Mesenchymal stem cell (in vitro differentiated cells and primary cell): ENCODE measurements around the gene LMTK2.

ENCODE experiments used
- DNase-seq: peaks from one replicate; pipeline ENCODE4 v3.0.0-alpha.2; 2013
- H2AFZ ChIP-seq: one replicate; pipeline ENCODE4 v1.6.1; 2013; ENCODE audit warnings: low read depth, mild to moderate bottlenecking, control low read depth, inconsistent platforms, low read length, moderate library complexity
- H2AK5ac ChIP-seq: 2 replicates; pipeline ENCODE4 v1.6.1; 2013; ENCODE audit warnings: low read length, moderate library complexity, mild to moderate bottlenecking, inconsistent platforms; ENCODE audit not compliant: severe bottlenecking
- H2BK120ac ChIP-seq: one replicate; pipeline ENCODE4 v1.6.1; 2013; ENCODE audit warnings: low read depth, mild to moderate bottlenecking, inconsistent platforms, low read length, moderate library complexity
- H2BK12ac ChIP-seq, 2 experiments: one replicate each; pipeline ENCODE4 v1.6.1; 2013; ENCODE audit warnings: inconsistent platforms in 2 of 2, low read length in 2 of 2, mild to moderate bottlenecking in 2 of 2, moderate library complexity in 2 of 2, control low read depth in 1 of 2
- H2BK15ac ChIP-seq: one replicate; pipeline ENCODE4 v1.6.1; 2013; ENCODE audit warnings: mild to moderate bottlenecking, low read depth, inconsistent platforms; ENCODE audit not compliant: poor library complexity, severe bottlenecking
- H2BK5ac ChIP-seq: 2 replicates; pipeline ENCODE4 v1.6.1; 2013; ENCODE audit warnings: low read depth, mild to moderate bottlenecking, low read length, control low read depth, inconsistent platforms; ENCODE audit not compliant: poor library complexity, severe bottlenecking
- H3K14ac ChIP-seq, 2 experiments: one replicate each; pipeline ENCODE4 v1.6.1; 2013; ENCODE audit warnings: inconsistent platforms in 2 of 2, low read length in 2 of 2, control low read depth in 1 of 2, mild to moderate bottlenecking in 1 of 2, moderate library complexity in 1 of 2
- H3K18ac ChIP-seq, 2 experiments: one replicate each; pipeline ENCODE4 v1.6.1; 2013; ENCODE audit warnings: inconsistent platforms in 2 of 2, low read length in 2 of 2, control low read depth in 1 of 2, low read depth in 1 of 2, mild to moderate bottlenecking in 1 of 2
- H3K23ac ChIP-seq, 2 experiments: one replicate each; pipeline ENCODE4 v1.6.1; 2013; ENCODE audit warnings: inconsistent platforms in 2 of 2, low read length in 2 of 2, mild to moderate bottlenecking in 2 of 2, moderate library complexity in 2 of 2, control low read depth in 1 of 2
- H3K27ac ChIP-seq: 2 replicates; pipeline ENCODE4 v1.5.1; 2013; ENCODE audit warnings: mild to moderate bottlenecking, moderate library complexity, low read length, control low read depth, inconsistent platforms; ENCODE audit not compliant: poor library complexity, severe bottlenecking
- H3K27me3 ChIP-seq, 2 experiments: 2 replicates each; pipeline versions ENCODE4 v1.6.1 to v1.7.0; 2013; ENCODE audit warnings: low read length in 2 of 2, mild to moderate bottlenecking in 2 of 2, moderate library complexity in 2 of 2, control low read depth in 1 of 2, inconsistent platforms in 1 of 2; ENCODE audit not compliant: control insufficient read depth in 1 of 2, insufficient read depth in 1 of 2
- H3K36me3 ChIP-seq, 2 experiments: 2 replicates each; pipeline versions ENCODE4 v1.6.1 to v1.7.0; 2013; ENCODE audit warnings: low read length in 2 of 2, control low read depth in 1 of 2, inconsistent platforms in 1 of 2, low read depth in 1 of 2, mild to moderate bottlenecking in 1 of 2; ENCODE audit not compliant: insufficient read depth in 2 of 2, control insufficient read depth in 1 of 2
- H3K4ac ChIP-seq, 2 experiments: one replicate each; pipeline ENCODE4 v1.6.1; 2013; ENCODE audit warnings: inconsistent platforms in 2 of 2, low read length in 2 of 2, mild to moderate bottlenecking in 2 of 2, moderate library complexity in 2 of 2, control low read depth in 1 of 2, low read depth in 1 of 2
- H3K4me1 ChIP-seq: 2 replicates; pipeline ENCODE4 v1.6.1; 2013; ENCODE audit warnings: low read depth, low read length, control low read depth; ENCODE audit not compliant: control insufficient read depth, insufficient read depth
- H3K4me2 ChIP-seq: 2 replicates; pipeline ENCODE4 v1.6.1; 2013; ENCODE audit warnings: low read length, mild to moderate bottlenecking, inconsistent platforms; ENCODE audit not compliant: poor library complexity, severe bottlenecking
- H3K4me3 ChIP-seq, 2 experiments: 2 replicates each; pipeline versions ENCODE4 v1.5.1 to v1.7.0; 2013; ENCODE audit warnings: low read length in 2 of 2, mild to moderate bottlenecking in 2 of 2, control low read depth in 1 of 2, low read depth in 1 of 2; ENCODE audit not compliant: insufficient read depth in 1 of 2
- H3K79me1 ChIP-seq: replicated peaks from 2 replicates; pipeline ENCODE4 v1.6.1; 2013; ENCODE audit warnings: mild to moderate bottlenecking, control low read depth, low read length, inconsistent platforms; ENCODE audit not compliant: poor library complexity, severe bottlenecking
- H3K9ac ChIP-seq: 2 replicates; pipeline ENCODE4 v1.7.0; 2013; ENCODE audit warnings: mild to moderate bottlenecking, low read length, moderate library complexity
- H3K9me3 ChIP-seq: 2 replicates; pipeline ENCODE4 v1.7.0; 2013; ENCODE audit warnings: mild to moderate bottlenecking, low read length; ENCODE audit not compliant: control insufficient read depth
- H4K8ac ChIP-seq: one replicate; pipeline ENCODE4 v1.6.1; 2013; ENCODE audit warnings: inconsistent platforms, mild to moderate bottlenecking, low read length, moderate library complexity
- H4K91ac ChIP-seq: one replicate; pipeline ENCODE4 v1.6.1; 2013; ENCODE audit warnings: mild to moderate bottlenecking, low read length, inconsistent platforms
- whole genome bisulfite sequencing: methylation state at CpG from one replicate; pipeline ENCODE4 v1.1.7; 2013; ENCODE audit warnings: mixed read lengths; 5-methylcytosine and 5-hydroxymethylcytosine counted together

The LMTK2 gene

GRCh38 chr7:98211221-98211675 lies 104.6 kb downstream of the LMTK2 start, which contains the start of gene BHLHA15:
Gene BHLHA15, plus strand, starts transcription at chr7:98211439. Its CDS starts 871 bp downstream, at chr7:98212310.
- no peak for DNase-seq
- Histone ChIP-seq H2BK120ac (no peak within 1 kb of the TSS), H3K4me3 (peak within 1 kb of the TSS; percentile 47 to 55), H4K91ac (no peak within 1 kb of the TSS), H3K4ac (peak within 1 kb of the TSS in 1 of 2 experiments; percentile 28), H3K9me3 (no peaks in the 10 kb centered on the region), H3K9ac (no peak within 1 kb of the TSS), H3K27me3 (peaks cover 0 to 5% of the 10 kb centered on the region in 2 experiments), H2AK5ac (peak within 1 kb of the TSS; percentile 70), H3K14ac (peak within 1 kb of the TSS in 1 of 2 experiments; percentile 75), H3K79me1 (no peaks in the 10 kb centered on the region), H2AFZ (peak within 1 kb of the TSS; percentile 68), H2BK5ac (no peak within 1 kb of the TSS), H3K27ac (no peak within 1 kb of the TSS), H4K8ac (peak within 1 kb of the TSS; percentile 3), H2BK12ac (peak within 1 kb of the TSS in 1 of 2 experiments; percentile 48), H3K36me3 (peaks cover 13 to 35% of the 10 kb centered on the region in 2 experiments), H2BK15ac (no peak within 1 kb of the TSS), H3K4me2 (peak within 1 kb of the TSS; percentile 91), H3K18ac (peak within 1 kb of the TSS in 1 of 2 experiments; percentile 42), H3K4me1 (peaks cover 16% of the 10 kb centered on the region), H3K23ac (peak within 1 kb of the TSS in 1 of 2 experiments; percentile 54)
- 16% methylated on average over 18 of the region's 45 CpGs for WGBS

- H3K27me3 ChIP-seq: peaks cover 0 to 5% of the 10 kb centered on the region in 2 experiments
- H4K8ac ChIP-seq: peak overlapping the region; percentile 3
- peak overlapping the region in 1 of 2 experiments; percentile 28 for H3K4ac ChIP-seq
- peak overlapping the region in 1 of 2 experiments; percentile 54 for H3K23ac ChIP-seq
- peaks cover 7 to 33% of the 10 kb centered on the region in 2 experiments for H3K36me3 ChIP-seq
- H2AFZ ChIP-seq: peak overlapping the region; percentile 68
- H2BK15ac ChIP-seq: no peak overlapping the region
- H3K9ac ChIP-seq: no peak overlapping the region
- 90% methylated on average over 49 of the region's 49 CpGs for WGBS
- H3K18ac ChIP-seq: peak overlapping the region in 1 of 2 experiments; percentile 42
- H3K4me1 ChIP-seq: peaks cover 16% of the 10 kb centered on the region
- H2BK5ac ChIP-seq: no peak overlapping the region
- H3K79me1 ChIP-seq: no peaks in the 10 kb centered on the region
- H2AK5ac ChIP-seq: peak overlapping the region; percentile 70
- no peaks in the 10 kb centered on the region for H3K9me3 ChIP-seq
- H2BK120ac ChIP-seq: no peak overlapping the region
- peak overlapping the region in 1 of 2 experiments; percentile 48 for H2BK12ac ChIP-seq
- no peak overlapping the region for H4K91ac ChIP-seq
- H3K4me3 ChIP-seq: no peak overlapping the region
- H3K14ac ChIP-seq: peak overlapping the region in 1 of 2 experiments; percentile 75
- no peak overlapping the region for H3K27ac ChIP-seq
- H3K4me2 ChIP-seq: peak overlapping the region; percentile 85
- no peak for DNase-seq
Observed at GRCh38 chr7:98211676-98212531, 105.2 kb downstream of the LMTK2 start.

GRCh38 chr7:98212532-98213041 lies 105.9 kb downstream of the LMTK2 start:
- H2BK12ac ChIP-seq: no peak overlapping the region
- no peaks in the 10 kb centered on the region for H3K9me3 ChIP-seq
- H2BK120ac ChIP-seq: no peak overlapping the region
- H3K18ac ChIP-seq: no peak overlapping the region
- H3K9ac ChIP-seq: no peak overlapping the region
- H3K4me1 ChIP-seq: peaks cover 16% of the 10 kb centered on the region
- H3K27ac ChIP-seq: no peak overlapping the region
- peaks cover under 1 to 36% of the 10 kb centered on the region in 2 experiments for H3K36me3 ChIP-seq
- WGBS: 93% methylated on average over 30 of the region's 30 CpGs
- DNase-seq: no peak
- H2BK5ac ChIP-seq: no peak overlapping the region
- peaks cover 2% of the 10 kb centered on the region for H3K79me1 ChIP-seq
- no peak overlapping the region for H2BK15ac ChIP-seq
- H3K4ac ChIP-seq: no peak overlapping the region
- no peak overlapping the region for H3K14ac ChIP-seq
- H2AFZ ChIP-seq: no peak overlapping the region
- H2AK5ac ChIP-seq: no peak overlapping the region
- no peak overlapping the region for H3K4me2 ChIP-seq
- H3K27me3 ChIP-seq: peaks cover 0 to 5% of the 10 kb centered on the region in 2 experiments
- H4K8ac ChIP-seq: no peak overlapping the region
- no peak overlapping the region for H3K23ac ChIP-seq
- H4K91ac ChIP-seq: no peak overlapping the region
- no peak overlapping the region for H3K4me3 ChIP-seq

- WGBS: 93% methylated on average over 8 of the region's 8 CpGs
Observed at GRCh38 chr7:98213296-98213887, 106.7 kb downstream of the LMTK2 start.

More at GRCh38 chr7:98213296-98213887, 106.7 kb downstream of the LMTK2 start:
- no peak overlapping the region for H2AFZ ChIP-seq
- H2AK5ac ChIP-seq: no peak overlapping the region
- no peak overlapping the region for H3K14ac ChIP-seq
- peaks cover 0 to 42% of the 10 kb centered on the region in 2 experiments for H3K36me3 ChIP-seq
- H3K27me3 ChIP-seq: peaks cover 0 to 5% of the 10 kb centered on the region in 2 experiments
- H3K4ac ChIP-seq: no peak overlapping the region
- H2BK12ac ChIP-seq: no peak overlapping the region
- H2BK5ac ChIP-seq: no peak overlapping the region
- no peak overlapping the region for H4K91ac ChIP-seq
- H3K9me3 ChIP-seq: no peaks in the 10 kb centered on the region
- peaks cover 16% of the 10 kb centered on the region for H3K4me1 ChIP-seq
- H3K79me1 ChIP-seq: peaks cover 7% of the 10 kb centered on the region
- H3K18ac ChIP-seq: no peak overlapping the region
- H3K4me3 ChIP-seq: no peak overlapping the region
- DNase-seq: no peak
- no peak overlapping the region for H3K27ac ChIP-seq
- no peak overlapping the region for H2BK15ac ChIP-seq
- no peak overlapping the region for H3K4me2 ChIP-seq
- no peak overlapping the region for H3K9ac ChIP-seq
- H4K8ac ChIP-seq: no peak overlapping the region
- H3K23ac ChIP-seq: no peak overlapping the region
- H2BK120ac ChIP-seq: no peak overlapping the region
